Measurements from ENCODE around the gene TPPP3. TPM values are rescaled to one million over a fixed set of nuclear protein-coding genes. Genes with fewer than 3 reads are reported as not detected.

Gene TPPP3
- total RNA-seq, 1 experiment from 2014 or later = not detected

- no peak overlapping the region for H3K4me3 Mint-ChIP-seq (ENCODE audit: unreplicated experiment)
- intact Hi-C loops (cut with micrococcal nuclease) = no loop called here
- no TSS peak for BruUV-seq (replicated peaks)
- H3K27ac Mint-ChIP-seq (ENCODE audit: low read depth, unreplicated experiment) = no peak overlapping the region
- no peaks in the 10 kb centered on the region for H3K9me3 Mint-ChIP-seq (ENCODE audit: unreplicated experiment)
- H3K36me3 Mint-ChIP-seq (ENCODE audit: insufficient read depth, unreplicated experiment) = no peaks in the 10 kb centered on the region
- TF ChIP-seq CTCF (IDR thresholded peaks at IDR 0.05; ENCODE audit: unreplicated experiment) = no peak
- ChIA-PET CTCF (interaction anchor here (0.9 to 1.2 kb wide), 2 partner anchors 115 to 118 kb away, joined by 3 read pairs; no protein-coding TSS in a partner anchor), POLR2A (no interaction called here)
- H3K4me1 Mint-ChIP-seq (ENCODE audit: insufficient read depth, unreplicated experiment) = peaks cover 14% of the 10 kb centered on the region
- H3K27me3 Mint-ChIP-seq (ENCODE audit: insufficient read depth, unreplicated experiment) = no peaks in the 10 kb centered on the region
- DNase-seq (ENCODE audit: unreplicated experiment) = no peak
Measured at GRCh38 chr16:67395105-67395457, 1.8 kb upstream of the TPPP3 start.

GRCh38 chr16:67394155-67395104, 1.1 kb upstream of the TPPP3 start:
- intact Hi-C loops (cut with micrococcal nuclease) = no loop called here
- BruUV-seq (replicated peaks) = no TSS peak
- no peak overlapping the region for H3K27ac Mint-ChIP-seq (ENCODE audit: low read depth, unreplicated experiment)

GRCh38 chr16:67393788-67394154, 473 bp upstream of the TPPP3 start:
- intact Hi-C loops (cut with micrococcal nuclease) = no loop called here
- Mint-ChIP-seq H3K4me3 (ENCODE audit: unreplicated experiment) (no peak overlapping the region), H3K27me3 (ENCODE audit: insufficient read depth, unreplicated experiment) (no peaks in the 10 kb centered on the region), H3K27ac (ENCODE audit: low read depth, unreplicated experiment) (no peak overlapping the region), H3K36me3 (ENCODE audit: insufficient read depth, unreplicated experiment) (no peaks in the 10 kb centered on the region), H3K9me3 (ENCODE audit: unreplicated experiment) (no peaks in the 10 kb centered on the region), H3K4me1 (ENCODE audit: insufficient read depth, unreplicated experiment) (peaks cover 14% of the 10 kb centered on the region)
- no TSS peak for BruUV-seq (replicated peaks)
- DNase-seq (ENCODE audit: unreplicated experiment) = no peak
- ChIA-PET POLR2A (no interaction called here), CTCF (no interaction called here)
- no peak for TF ChIP-seq CTCF (IDR thresholded peaks at IDR 0.05; ENCODE audit: unreplicated experiment)

More at GRCh38 chr16:67394155-67395104, 1.1 kb upstream of the TPPP3 start:
- Mint-ChIP-seq H3K27me3 (ENCODE audit: insufficient read depth, unreplicated experiment) (no peaks in the 10 kb centered on the region), H3K9me3 (ENCODE audit: unreplicated experiment) (no peaks in the 10 kb centered on the region), H3K4me3 (ENCODE audit: unreplicated experiment) (no peak overlapping the region), H3K4me1 (ENCODE audit: insufficient read depth, unreplicated experiment) (peaks cover 14% of the 10 kb centered on the region), H3K36me3 (ENCODE audit: insufficient read depth, unreplicated experiment) (no peaks in the 10 kb centered on the region)
- DNase-seq (ENCODE audit: unreplicated experiment) = no peak
- TF ChIP-seq CTCF (IDR thresholded peaks at IDR 0.05; ENCODE audit: unreplicated experiment) = no peak
- ChIA-PET CTCF (interaction anchor here (1.2 kb wide), 1 partner anchor 114 kb away, joined by 3 read pairs; no protein-coding TSS in a partner anchor), POLR2A (no interaction called here)

GRCh38 chr16:67392301-67393059, 818 bp downstream of the TPPP3 start:
- no peaks in the 10 kb centered on the region for H3K36me3 Mint-ChIP-seq (ENCODE audit: insufficient read depth, unreplicated experiment)
- no peak overlapping the region for H3K4me3 Mint-ChIP-seq (ENCODE audit: unreplicated experiment)
- peak overlapping the region; percentile 44 for H3K27ac Mint-ChIP-seq (ENCODE audit: low read depth, unreplicated experiment)
- TF ChIP-seq CTCF (IDR thresholded peaks at IDR 0.05; ENCODE audit: unreplicated experiment) = no peak
- H3K9me3 Mint-ChIP-seq (ENCODE audit: unreplicated experiment) = no peaks in the 10 kb centered on the region
- no TSS peak for BruUV-seq (replicated peaks)
- no peak for DNase-seq (ENCODE audit: unreplicated experiment)
- H3K4me1 Mint-ChIP-seq (ENCODE audit: insufficient read depth, unreplicated experiment) = peaks cover 14% of the 10 kb centered on the region
- H3K27me3 Mint-ChIP-seq (ENCODE audit: insufficient read depth, unreplicated experiment) = no peaks in the 10 kb centered on the region
- ChIA-PET POLR2A (no interaction called here), CTCF (interaction anchor here (0.6 to 0.7 kb wide), 2 partner anchors 35 to 399 kb away, joined by 3 read pairs; no protein-coding TSS in a partner anchor)
- intact Hi-C loops (cut with micrococcal nuclease) = no loop called here

Data from MCF 10A (cell line).